Retina (tissue), 1 donor: ENCODE data around the gene ASIC2.

Source experiments
- DNase-seq: peaks from one replicate; pipeline ENCODE4 v3.0.0-alpha.2; 2016

ASIC2 gene

DNA sequence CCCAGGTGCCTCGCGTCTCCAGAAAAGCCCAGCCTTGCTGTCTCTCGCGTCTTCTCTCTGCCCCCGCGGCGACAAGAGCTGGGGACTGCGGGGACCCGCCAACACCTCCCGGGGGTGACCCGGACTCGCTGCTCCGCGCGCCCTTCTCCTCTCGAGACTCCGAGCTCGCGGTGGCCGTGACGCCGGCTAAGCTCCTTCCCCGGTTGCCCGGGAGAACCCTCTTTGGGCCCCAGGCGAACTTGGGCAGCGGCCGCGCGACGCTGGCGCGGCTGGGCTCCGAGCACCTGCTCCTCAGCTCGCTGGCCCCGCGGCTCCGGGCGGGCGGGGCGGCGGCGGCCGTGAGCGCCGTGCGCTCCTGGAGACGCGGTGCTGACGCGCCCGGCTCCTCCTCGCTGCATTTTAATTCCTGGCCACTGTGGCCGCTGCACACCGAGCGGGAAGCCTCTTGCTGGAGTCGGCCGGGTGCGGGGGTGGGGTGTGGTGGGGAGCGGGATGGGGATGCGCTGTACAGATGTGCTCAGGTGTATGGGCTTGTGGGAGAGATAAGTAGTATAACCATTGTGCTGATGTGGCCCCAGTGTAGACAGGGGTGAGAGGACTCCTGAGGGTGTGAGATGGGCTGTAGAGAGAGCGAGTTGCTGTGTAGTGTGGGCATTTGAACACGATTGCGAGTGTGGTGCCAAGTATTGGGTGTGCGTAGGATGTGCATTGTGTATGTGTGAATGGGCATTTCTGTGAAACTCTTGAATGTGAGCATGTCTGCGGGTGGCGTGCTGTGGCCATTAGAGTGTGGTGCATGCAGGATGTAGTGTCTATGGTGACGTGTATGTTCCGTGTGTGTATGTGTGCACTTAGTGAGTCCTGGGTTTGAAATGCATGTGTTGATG is at the start of gene ASIC2:
Gene ASIC2 (minus strand): TSS at position 315 of the 887 bp plus-strand sequence.
- DNase-seq, result peak; percentile 90

DNA sequence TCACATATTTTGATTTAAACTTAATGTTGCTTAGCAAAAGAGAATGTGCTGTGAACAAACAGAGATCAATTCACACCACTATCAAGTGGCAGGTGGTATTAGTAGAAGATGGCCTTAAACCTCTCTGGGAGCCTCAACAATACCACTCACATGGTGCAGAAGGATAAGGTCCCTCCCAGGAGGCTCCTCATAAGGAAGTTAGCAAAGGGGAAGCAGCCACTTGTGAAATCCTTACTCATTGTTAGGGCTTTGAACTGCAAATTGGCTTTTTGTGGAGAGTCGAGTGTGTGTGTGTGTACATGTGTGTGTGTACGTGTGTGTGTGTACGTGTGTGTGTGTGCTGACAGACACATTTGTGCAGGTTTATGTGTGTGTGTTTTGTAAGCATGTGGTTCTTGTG is 48.9 kb upstream of the ASIC2 start:
- DNase-seq, result no peak

DNA sequence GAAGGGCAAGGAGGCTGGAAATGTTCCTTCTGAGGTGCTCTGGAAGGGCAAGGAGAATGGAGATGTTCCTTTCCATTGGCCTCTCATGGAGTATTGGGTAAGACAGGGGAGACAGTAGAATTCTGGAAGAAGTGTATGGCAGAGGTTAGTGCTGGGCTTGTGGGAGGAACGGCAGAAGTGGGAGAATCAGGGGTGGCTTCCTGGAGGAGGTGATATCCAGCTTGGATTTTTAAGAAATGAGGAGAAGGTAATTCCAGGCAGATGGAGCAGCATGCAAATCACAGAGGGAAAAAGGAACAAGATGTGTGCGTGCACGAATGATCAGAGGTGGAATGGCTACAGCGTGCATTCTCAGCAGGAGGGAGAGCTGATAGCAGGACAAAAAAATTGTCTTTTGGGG is 45.1 kb upstream of the ASIC2 start:
- DNase-seq, result no peak

DNA sequence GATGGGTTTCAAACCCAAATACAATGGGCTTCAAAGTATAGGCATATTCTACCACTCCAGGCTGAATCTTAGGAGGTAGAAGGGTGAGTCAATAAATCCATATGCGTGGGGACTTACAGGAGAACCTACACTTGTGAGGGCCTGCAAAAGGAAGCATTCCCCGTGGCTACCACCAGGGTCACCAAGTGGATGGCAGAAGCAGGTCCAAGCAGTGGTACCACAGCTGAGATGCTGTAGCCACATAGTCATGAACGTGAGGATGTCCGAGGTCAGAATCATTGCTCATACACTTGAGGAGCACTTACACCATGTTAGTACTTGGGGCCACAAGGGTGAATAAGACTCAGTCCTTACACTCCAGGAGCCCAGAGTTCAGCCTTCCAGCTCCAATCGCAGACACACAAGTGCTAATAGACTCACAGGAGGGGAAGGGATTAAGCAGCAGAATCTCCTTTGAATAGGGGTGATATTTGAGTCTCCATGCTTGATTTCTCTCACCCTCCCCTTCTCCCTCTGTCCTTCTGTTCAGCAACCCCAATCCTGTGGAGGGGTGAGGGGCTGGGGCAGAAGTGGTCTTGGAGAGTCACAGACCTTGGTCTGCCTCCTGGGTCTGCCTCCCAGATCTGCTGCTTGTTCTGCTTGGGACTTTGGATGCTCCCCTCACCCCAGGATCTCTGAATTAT is 42.5 kb upstream of the ASIC2 start:
- DNase-seq, result no peak

DNA sequence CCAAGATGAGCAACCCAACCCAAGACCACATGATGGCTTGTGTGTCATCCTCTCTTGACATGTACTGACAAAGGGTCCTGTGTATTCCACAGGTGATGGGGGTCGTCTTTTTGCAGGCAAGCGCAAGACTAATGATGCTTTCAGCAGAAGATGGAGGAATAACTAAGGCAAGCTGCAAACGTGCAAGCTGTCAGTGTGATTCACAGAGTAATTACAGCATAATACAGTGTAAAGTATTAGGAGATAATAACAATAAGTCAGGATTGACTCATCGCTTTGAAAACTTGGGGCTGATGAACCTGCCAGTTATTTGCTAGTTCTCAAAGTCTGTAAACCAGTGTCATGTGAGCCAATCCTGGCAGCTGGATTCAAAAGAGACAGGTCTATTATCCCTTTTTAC is 41.6 kb upstream of the ASIC2 start:
- no peak for DNase-seq

DNA sequence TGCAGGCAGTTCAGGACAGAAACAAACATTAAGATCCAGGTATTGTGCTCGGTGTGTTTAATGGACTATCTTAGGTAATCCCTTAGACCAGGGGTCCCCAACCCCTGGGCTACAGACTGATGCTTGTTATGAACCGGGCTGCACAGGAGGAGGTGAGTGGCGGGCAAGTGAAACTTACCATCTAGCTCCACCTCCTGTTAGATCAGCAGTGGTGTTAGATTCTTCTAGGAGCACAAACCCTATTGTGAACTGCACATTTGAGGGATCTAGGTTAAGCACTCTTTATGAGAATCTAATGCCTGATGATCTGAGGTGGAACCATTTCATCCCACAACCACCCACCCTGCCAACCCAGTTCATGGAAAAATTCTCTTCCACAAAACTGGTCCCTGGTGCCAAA is 37.8 kb upstream of the ASIC2 start:
- DNase-seq, result no peak

DNA sequence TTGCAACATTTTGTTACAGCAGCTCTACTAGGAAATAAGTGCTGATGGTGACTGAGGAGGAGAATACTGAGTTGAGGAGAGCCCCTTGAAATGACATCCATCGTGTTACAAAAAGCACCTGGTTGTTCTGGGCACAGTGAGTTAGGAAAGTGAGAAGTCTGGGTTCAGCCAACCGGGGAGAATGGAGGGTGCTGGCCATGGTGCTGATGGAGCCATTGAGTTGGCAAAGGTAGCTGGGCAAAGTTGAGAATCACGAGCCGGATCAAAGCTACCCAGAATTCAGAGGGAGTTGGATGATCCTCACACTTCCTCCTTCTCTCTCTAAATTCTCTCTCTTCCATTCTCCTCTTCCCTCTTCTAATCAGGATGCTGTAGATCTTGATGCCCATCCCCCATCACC is 35.0 kb upstream of the ASIC2 start:
- DNase-seq, result peak; percentile 21

DNA sequence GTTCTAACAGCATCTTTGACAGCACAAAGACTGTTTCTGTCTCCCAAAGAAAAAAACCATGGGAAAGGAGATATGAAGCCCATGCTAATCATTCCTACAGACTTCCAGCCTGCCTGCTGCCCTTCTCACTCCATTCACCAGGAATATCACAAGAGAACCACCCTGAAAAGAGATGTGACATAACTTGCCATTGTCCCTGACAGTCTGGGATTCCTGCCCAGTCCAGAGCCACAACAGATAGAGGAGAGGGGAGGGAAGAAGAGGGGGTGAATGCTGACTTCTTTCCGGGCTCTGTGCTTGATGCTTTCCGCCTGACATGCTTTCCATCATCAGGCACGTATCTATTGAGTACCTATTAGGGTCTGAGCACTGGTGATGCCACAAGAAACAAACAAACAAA is 31.6 kb upstream of the ASIC2 start:
- no peak for DNase-seq

DNA sequence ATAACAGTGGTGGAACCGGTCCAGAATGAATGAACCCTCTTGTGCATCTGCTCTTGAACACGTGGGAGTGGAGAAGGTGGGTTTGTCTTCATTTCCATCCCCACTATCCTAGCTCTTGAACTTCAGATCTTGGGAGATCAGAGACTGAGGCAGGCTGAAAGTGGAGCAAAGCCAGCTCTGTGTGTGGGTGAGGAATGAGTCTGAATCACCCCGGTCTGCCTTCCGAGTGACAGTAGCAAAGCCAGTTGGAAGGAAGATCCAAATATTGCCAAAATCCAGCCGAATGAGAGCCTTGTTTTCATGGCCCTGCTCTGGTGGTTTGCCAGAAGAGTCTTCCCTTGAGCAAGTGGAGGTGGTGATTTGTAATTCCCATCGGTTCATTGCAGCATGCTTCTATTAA is 29.0 kb upstream of the ASIC2 start:
- DNase-seq, result no peak

DNA sequence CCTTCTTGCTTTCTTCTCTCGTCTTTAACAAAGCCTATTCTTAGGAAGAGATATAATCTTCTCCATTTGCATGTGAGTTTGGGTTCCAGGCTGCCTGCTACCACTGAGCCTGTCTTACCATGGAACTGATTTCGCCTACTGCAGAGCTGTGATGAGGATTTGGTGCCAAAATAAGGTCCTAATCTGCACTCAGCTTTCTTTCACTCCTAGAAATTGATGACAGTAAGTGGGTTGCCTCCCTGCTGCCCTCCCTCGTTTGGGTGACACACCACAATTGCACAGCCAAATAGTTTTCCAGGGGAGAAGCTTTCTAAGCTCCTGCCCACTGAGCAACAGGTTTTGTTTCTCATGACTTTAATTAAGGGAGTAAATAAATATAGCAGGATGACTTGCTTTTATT is 25.1 kb upstream of the ASIC2 start:
- no peak for DNase-seq

DNA sequence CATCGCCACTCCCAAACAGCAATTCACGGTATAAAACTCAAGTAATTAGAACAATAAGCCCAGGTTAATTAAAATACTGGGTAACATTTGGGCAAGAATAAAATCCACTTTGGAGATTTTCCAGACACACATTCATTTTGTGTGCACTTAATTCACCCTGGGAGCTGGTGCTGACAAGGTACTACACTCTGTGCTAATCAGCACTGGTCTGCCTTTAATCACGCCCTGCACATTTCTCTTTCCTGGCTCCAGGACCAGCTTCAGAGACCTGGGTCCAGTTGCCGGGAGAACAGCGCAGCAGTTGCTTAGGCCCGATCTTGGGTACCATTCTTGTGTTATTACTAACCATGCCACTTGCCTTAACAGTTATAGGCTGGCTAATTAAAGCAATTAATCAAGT is 23.7 kb upstream of the ASIC2 start:
- DNase-seq, result no peak

DNA sequence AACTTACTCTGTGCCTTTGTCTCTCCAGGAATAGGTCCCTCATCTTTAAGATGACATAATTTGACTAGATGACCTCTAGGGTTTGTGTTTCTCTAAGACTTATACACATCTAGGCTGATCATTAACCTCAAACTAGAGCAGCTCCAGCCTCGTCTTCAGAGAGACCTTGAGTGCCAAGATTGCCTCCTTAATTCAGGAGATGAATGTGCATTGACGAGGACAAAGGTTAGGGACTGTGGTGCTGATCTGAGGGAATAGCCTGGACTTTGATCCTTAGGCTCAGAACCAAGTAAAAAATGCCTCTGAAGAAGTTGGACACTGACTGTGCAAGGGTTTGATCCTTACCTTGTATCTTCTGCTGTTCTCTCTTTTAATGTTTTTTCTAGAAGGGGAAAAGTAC is 17.2 kb upstream of the ASIC2 start:
- DNase-seq, result no peak

DNA sequence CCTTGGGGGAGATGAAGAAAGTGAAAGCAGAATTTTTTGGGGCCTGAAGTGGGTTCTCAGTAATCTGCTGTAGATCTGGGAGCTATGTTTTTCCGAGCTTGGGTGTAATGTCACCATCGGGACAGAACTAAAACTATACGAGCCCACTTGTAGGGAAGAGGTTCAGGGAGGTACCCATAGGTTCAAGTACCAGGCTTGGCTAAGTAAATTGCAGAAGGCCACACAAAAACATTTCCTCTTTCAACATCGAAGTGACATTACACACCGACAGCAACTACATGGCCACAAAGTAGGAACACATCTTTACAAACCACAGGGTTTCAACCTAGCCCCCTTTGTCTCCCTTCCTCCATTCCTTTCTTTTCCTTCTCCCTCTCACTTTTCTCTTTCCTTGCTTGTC is 10.2 kb upstream of the ASIC2 start:
- DNase-seq, result no peak

DNA sequence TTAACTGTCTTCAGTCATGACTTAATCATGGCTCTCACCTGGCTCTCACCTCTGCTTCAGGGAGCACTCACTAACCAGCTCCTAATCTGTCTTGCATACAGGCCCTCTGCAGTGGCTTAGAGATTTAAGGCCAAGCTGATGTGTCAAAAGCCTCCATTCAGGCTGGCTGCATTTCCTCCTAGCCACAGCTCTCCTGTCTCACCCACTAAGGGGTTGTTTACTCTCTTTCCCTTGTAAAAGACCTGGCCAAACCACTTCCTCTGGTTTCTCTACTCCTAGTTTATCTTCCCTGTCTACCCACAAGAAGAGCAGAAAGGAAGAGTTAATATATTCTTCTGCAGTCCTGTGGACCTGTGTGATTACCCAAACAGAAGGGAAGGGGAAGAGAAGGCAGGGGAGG is 9.3 kb upstream of the ASIC2 start:
- DNase-seq, result no peak

DNA sequence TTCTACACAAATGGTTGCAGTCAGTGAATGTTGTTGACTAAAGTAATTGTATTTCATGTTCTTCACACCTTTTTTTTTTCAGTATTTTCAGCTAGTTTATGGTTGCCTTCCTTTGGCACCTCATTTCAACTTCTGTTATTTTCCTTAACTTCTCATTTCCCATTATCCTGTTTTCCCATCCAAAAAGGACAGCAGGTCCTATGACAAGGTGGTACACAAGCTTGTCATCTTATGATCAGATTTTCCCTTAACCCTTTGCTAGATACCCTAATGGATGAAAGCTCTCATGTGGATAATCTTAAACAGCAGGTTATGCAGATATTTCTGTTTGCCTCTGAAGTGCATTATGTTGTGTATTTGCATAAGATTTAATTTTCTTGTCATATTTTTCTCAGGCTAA is 7.1 kb upstream of the ASIC2 start:
- no peak for DNase-seq

DNA sequence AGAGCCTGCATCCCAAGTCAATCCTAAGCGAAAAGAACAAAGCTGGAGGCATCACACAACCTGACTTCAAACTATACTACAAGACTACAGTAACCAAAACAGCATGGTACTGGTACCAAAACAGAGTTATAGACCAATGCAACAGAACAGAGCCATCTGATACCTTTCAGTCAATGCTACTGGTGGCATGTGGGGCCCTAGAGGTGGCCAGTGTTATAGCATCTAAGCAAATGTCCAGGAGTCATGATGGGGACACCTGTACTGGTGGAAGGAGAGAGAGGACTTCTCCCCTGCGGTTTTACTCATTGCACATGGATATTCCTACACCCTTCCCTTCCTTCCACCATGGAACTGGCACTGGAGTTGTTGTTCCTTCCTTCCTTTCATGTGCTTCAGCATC is 6.0 kb upstream of the ASIC2 start:
- no peak for DNase-seq

DNA sequence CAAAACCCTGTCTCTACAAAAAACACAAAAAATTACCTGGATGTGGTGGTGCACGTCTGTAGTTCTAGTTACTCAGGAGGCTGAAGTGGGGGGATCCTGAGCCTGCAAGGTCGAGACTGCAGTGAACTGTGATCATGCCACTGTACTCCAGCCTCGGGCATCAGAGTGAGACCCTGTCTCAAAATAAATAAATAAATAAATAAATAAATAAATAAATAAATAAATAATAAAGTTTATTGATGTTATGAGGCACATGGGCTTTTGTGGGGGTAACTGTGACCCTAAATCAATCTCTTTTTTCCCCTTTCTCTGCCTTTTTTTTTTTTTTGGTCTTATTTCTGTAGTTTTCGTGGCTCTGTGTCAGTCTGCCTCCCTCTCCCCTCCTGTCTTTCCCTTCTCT is 4.5 kb upstream of the ASIC2 start:
- no peak for DNase-seq

DNA sequence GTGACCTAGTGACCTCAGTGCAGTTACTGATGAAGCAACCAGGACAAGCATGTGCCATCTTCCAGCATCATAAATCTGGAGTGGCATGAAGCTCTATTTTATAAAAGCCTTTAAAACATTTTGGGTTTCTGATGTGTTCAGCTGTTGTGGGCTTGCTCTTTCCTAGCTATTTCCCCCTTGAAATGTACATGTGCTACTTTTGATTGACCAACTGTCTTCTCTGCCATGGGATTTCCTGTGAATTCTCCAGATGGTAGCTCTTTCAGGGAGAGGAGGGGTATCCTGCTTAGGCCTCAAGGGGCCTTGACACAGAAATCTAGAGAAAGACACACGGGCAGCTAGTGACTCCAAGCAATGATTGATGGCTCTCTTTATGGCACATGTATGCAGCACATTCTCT is 1.9 kb upstream of the ASIC2 start:
- no peak for DNase-seq

DNA sequence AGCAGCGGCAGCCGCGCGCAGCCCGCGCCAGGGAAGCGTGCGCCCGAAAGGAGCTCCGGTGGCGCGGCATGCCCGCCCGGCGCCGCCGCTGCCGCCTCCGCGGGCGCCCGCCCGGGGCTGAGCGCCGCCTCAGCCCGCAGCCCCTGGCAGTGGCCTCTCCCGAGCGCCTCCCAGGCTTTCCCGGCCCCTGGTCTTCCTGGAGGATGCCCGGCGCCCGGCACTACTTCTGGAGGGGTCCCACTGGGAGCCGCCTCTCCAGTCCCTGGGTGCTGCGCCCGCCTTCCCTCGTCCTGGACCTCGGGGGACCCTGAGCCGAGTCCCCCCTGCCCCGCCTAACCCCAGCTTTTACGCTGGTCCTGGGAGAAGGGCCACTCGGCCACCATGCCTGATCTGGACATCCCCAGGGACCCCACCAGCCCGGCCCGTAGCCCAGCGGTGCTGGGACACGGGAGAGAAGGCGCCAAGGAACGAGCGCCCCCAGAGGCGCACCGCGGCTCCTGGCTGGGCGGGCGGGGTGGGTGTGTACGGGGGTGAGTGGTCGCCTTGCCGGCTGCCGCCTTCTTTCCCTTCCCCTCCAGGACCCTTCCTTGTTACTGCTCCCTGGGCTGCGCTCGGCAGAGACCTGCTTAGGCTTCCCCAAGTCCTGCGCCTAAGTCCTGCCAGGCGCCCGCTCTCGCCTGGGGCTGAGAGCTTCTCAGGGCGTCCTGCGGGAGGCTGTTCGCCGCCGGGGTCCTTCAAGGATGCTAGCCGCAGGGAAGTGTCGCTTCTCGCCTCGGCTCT is 704 bp downstream of the ASIC2 start:
- peak; percentile 91 for DNase-seq

DNA sequence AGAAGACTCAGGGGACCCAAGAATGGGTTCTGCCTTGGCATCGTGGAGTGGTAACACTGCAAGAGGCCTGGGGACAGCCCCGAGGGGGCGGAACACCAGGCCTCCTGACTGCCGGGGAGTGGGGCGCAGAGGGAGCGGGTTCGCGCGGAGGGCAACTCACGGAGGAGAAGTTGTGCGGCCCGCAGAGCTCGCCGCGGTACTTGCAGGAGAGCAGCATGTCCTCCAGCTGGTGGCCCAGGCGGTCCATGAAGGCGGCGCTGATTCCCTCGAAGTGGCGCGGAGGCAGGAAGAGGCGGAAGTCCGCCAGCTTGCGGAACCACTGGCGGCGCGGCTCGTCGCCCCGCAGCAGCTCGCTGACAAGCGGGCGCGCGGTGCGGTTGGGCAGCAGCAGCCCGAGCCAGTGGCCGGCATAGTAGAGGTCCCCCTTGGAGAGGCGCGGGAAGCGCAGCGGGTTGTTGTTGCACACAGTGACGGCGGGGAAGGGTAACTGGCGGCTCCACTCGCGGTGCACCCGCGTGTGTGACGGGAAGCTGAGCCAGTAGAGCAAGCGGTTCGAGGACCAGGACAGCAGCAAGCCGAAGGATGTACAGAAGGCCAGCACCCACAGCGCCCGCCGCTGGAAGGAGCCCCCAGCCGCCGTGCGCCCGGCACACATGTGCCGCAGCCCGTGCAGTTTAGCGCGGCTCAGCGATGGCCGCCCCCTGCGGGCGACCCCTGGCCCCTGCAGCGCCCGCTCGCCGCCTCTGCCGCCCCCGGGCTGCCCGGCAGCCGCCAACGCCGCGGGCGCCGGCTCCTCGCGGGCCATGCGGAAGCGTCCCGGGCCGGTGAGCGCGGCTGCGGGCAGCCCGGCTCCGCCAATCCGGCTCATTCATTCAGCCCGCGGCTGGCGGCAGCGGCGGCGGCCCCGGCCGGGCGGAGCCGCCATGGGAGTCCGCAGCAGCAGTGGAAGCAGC is 1.6 kb downstream of the ASIC2 start:
- peak; percentile 88 for DNase-seq

DNA sequence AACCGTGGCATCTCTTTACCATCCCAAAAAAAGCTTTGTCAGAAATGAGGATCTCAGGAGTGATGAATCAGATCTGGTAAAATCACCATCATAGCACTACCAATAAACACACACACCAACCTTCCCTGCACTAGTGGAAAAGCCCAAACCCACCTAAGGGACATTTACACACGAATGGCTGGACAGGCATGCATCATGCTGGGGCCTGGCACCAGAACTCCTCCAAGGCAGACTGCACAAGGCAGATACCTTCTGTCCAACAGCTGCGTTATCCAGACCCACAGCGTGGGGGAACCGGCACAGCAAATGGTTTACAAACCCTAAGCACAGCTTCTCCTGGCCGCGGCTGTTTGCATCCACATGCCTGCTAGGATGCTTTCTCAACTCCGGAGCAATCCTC is 2.8 kb downstream of the ASIC2 start:
- no peak for DNase-seq

DNA sequence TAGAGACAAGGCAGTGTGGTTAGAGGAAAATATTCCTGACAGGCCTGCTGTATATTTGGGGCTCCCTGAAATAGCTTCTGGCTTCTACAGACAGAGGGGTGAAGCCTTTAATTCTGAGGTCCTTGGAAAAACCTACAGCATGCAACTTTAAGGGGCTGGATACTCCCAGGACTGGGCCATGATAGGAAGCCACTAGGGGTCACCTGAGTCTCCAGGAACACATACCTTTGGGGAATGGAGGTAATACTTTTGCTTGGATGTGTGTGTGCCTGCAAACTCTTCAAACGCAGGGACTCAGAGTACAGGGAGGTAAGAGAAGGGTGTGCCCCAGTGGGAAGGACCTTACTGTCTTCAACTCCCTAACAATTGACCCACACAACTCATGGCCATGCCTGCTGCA is 4.1 kb downstream of the ASIC2 start:
- no peak for DNase-seq
